Measurements from ENCODE around the gene CYB561D1. TPM values are rescaled to one million over a fixed set of nuclear protein-coding genes. Genes with fewer than 3 reads are reported as not detected.

CYB561D1 gene
- polyA plus RNA-seq, 1 donor (not counting 4 experiments of a cell fraction or from before 2014, with no cell fraction given): 4.9 TPM

GRCh38 chr1:109531380-109531779 is 37.5 kb downstream of the CYB561D1 start:
- no peaks in the 10 kb centered on the region for H3K36me3 ChIP-seq (ENCODE audit: control insufficient read depth in 2 of 2, extremely low read depth in 1 of 2, insufficient read depth in 2 of 2, low read length in 2 of 2)
- H3K79me2 ChIP-seq (ENCODE audit: control insufficient read depth, insufficient read depth, low read length): no peaks in the 10 kb centered on the region
- H3K4me2 ChIP-seq (ENCODE audit: control insufficient read depth, extremely low read depth, insufficient read depth, low read depth, low read length): no peak overlapping the region
- no peaks in the 10 kb centered on the region for H3K9me1 ChIP-seq (ENCODE audit: control insufficient read depth, extremely low read depth, insufficient read depth, low read length)
- peaks cover 6% of the 10 kb centered on the region for H3K4me1 ChIP-seq (ENCODE audit: control insufficient read depth, extremely low read depth, insufficient read depth, low read length)
- H2AFZ ChIP-seq (ENCODE audit: control insufficient read depth, low read length): no peak overlapping the region
- H3K9ac ChIP-seq (ENCODE audit: control insufficient read depth, extremely low read depth, insufficient read depth, low read length): no peak overlapping the region
- H3K27me3 ChIP-seq (ENCODE audit: control insufficient read depth, extremely low read depth, insufficient read depth, low read length): no peaks in the 10 kb centered on the region
- DNase-seq (ENCODE audit: low read depth, low spot score): no peak
- FAIRE-seq: no peak
- TF ChIP-seq, protein P1, sequence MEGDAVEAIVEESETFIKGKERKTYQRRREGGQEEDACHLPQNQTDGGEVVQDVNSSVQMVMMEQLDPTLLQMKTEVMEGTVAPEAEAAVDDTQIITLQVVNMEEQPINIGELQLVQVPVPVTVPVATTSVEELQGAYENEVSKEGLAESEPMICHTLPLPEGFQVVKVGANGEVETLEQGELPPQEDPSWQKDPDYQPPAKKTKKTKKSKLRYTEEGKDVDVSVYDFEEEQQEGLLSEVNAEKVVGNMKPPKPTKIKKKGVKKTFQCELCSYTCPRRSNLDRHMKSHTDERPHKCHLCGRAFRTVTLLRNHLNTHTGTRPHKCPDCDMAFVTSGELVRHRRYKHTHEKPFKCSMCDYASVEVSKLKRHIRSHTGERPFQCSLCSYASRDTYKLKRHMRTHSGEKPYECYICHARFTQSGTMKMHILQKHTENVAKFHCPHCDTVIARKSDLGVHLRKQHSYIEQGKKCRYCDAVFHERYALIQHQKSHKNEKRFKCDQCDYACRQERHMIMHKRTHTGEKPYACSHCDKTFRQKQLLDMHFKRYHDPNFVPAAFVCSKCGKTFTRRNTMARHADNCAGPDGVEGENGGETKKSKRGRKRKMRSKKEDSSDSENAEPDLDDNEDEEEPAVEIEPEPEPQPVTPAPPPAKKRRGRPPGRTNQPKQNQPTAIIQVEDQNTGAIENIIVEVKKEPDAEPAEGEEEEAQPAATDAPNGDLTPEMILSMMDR (optimal IDR thresholded peaks at IDR 0.05 in 1 of 3, IDR thresholded peaks at IDR 0.05 in 1 of 3, conservative IDR thresholded peaks at IDR 0.05 in 1 of 3; ENCODE audit: extremely low read depth in 1 of 3, insufficient read depth in 2 of 3, low read length in 3 of 3): no peak
- TF ChIP-seq EZH2 (IDR thresholded peaks at IDR 0.05; ENCODE audit: low read length): no peak
- H3K9me3 ChIP-seq (ENCODE audit: control insufficient read depth, low read depth, low read length): no peaks in the 10 kb centered on the region
- no peaks in the 10 kb centered on the region for H4K20me1 ChIP-seq (ENCODE audit: control insufficient read depth, extremely low read depth, insufficient read depth, low read length)
- H3K27ac ChIP-seq (ENCODE audit: control insufficient read depth, insufficient read depth, low read length): no peak overlapping the region
- dilution Hi-C loops (cut with MboI; ENCODE audit: extremely low pct_ligation_motif_present, low sequenced_read_pairs): no loop called here
- H3K4me3 ChIP-seq (ENCODE audit: control insufficient read depth in 2 of 3, extremely low read depth in 1 of 3, insufficient read depth in 2 of 3, low read depth in 1 of 3, low read length in 3 of 3): no peak overlapping the region

DNA sequence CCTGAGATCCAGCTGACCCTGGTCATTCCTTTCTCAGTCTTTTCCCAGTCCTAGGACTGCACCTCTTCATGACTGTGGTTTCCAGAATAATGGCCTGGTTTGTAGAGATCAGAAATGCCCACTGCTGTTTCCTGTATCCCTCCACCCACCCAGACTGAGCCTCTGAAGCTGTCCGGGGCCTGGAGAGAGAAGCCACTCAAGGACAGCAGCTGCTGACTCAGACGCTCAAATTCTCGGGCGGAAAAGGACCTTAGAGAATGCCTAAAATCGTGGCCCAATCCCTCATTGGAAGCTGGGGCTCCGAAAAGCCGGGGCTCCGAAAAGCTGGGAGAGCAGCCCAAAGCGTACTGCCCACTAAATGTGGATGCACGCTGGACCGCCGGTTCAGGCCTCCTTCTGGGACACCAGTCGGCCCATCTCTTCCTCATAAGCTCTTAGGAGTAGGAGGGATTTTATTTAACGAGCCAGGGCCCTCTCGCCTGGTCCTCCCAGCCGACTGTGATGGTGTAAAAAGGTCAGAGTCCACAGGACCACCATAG is 38.0 kb downstream of the CYB561D1 start:
- TF ChIP-seq, protein P1 (optimal IDR thresholded peaks at IDR 0.05 in 1 of 3, IDR thresholded peaks at IDR 0.05 in 1 of 3, conservative IDR thresholded peaks at IDR 0.05 in 1 of 3; ENCODE audit: extremely low read depth in 1 of 3, insufficient read depth in 2 of 3, low read length in 3 of 3): no peak
- TF ChIP-seq EZH2 (IDR thresholded peaks at IDR 0.05; ENCODE audit: low read length): no peak
- Histone ChIP-seq H3K9ac (ENCODE audit: control insufficient read depth, extremely low read depth, insufficient read depth, low read length) (no peak overlapping the region), H3K79me2 (ENCODE audit: control insufficient read depth, insufficient read depth, low read length) (no peaks in the 10 kb centered on the region), H4K20me1 (ENCODE audit: control insufficient read depth, extremely low read depth, insufficient read depth, low read length) (no peaks in the 10 kb centered on the region), H3K36me3 (ENCODE audit: control insufficient read depth in 2 of 2, extremely low read depth in 1 of 2, insufficient read depth in 2 of 2, low read length in 2 of 2) (no peaks in the 10 kb centered on the region), H2AFZ (ENCODE audit: control insufficient read depth, low read length) (no peak overlapping the region), H3K9me1 (ENCODE audit: control insufficient read depth, extremely low read depth, insufficient read depth, low read length) (no peaks in the 10 kb centered on the region), H3K9me3 (ENCODE audit: control insufficient read depth, low read depth, low read length) (no peaks in the 10 kb centered on the region), H3K27me3 (ENCODE audit: control insufficient read depth, extremely low read depth, insufficient read depth, low read length) (no peaks in the 10 kb centered on the region), H3K4me1 (ENCODE audit: control insufficient read depth, extremely low read depth, insufficient read depth, low read length) (peaks cover 6% of the 10 kb centered on the region), H3K27ac (ENCODE audit: control insufficient read depth, insufficient read depth, low read length) (no peak overlapping the region), H3K4me2 (ENCODE audit: control insufficient read depth, extremely low read depth, insufficient read depth, low read depth, low read length) (no peak overlapping the region), H3K4me3 (ENCODE audit: control insufficient read depth in 2 of 3, extremely low read depth in 1 of 3, insufficient read depth in 2 of 3, low read depth in 1 of 3, low read length in 3 of 3) (no peak overlapping the region)
- FAIRE-seq (no peak), DNase-seq (ENCODE audit: low read depth, low spot score) (no peak)
- dilution Hi-C loops (cut with MboI; ENCODE audit: extremely low pct_ligation_motif_present, low sequenced_read_pairs): no loop called here

Data from keratinocyte (primary cell).